H1 (cell line): ENCODE data around the gene TNFSF11. TPM values are rescaled to one million over a fixed set of nuclear protein-coding genes. Genes with fewer than 3 reads are reported as not detected.

Source experiments
- CTCF ChIA-PET: fragments of 300-600 bp; sonication (Branson Sonifier 250); formaldehyde crosslinking; loops from one replicate; lab custom pipeline; 2021; ENCODE audit not compliant: partially characterized antibody; lab: Charles Lee
- POLR2A ChIA-PET: fragments of 300-600 bp; sonication (Branson Sonifier 250); formaldehyde crosslinking; loops from one replicate; lab custom pipeline; 2021; ENCODE audit warnings: inconsistent platforms; ENCODE audit not compliant: partially characterized antibody; lab: Charles Lee
- DNase-seq, 2 experiments: peaks; one replicate each; pipeline versions ENCODE4 v3.0.0 to v3.0.0-alpha.2; 2010 to 2022; ENCODE audit warnings: low spot score in 2 of 2, low read depth in 1 of 2, mixed read lengths in 1 of 2
- FAIRE-seq: peaks from 2 replicates; lab custom pipeline; 2011; peaks lifted over from hg19 to GRCh38; lab: Jason Lieb, UNC
- H2AFZ ChIP-seq: 2 replicates; pipeline ENCODE4 v1.8.1; 2012; ENCODE audit warnings: low read length, inconsistent platforms
- H2AK5ac ChIP-seq: 2 replicates; pipeline ENCODE4 v1.6.1; 2013; ENCODE audit warnings: low read depth, low read length
- H2BK120ac ChIP-seq: replicated peaks from 2 replicates; pipeline ENCODE3; 2013; ENCODE audit warnings: low read depth, low read length, inconsistent platforms
- H2BK12ac ChIP-seq: 2 replicates; pipeline ENCODE4 v1.6.1; 2013; ENCODE audit warnings: low read depth, low read length
- H2BK15ac ChIP-seq: 2 replicates; pipeline ENCODE4 v1.6.1; 2013; ENCODE audit warnings: low read length
- H2BK20ac ChIP-seq: 2 replicates; pipeline ENCODE4 v1.6.1; 2013; ENCODE audit warnings: low read length
- H2BK5ac ChIP-seq: 2 replicates; pipeline ENCODE4 v1.6.1; 2013; ENCODE audit warnings: low read depth, low read length
- H3K14ac ChIP-seq: 2 replicates; pipeline ENCODE4 v1.6.1; 2013; ENCODE audit warnings: inconsistent platforms; ENCODE audit not compliant: insufficient read length
- H3K18ac ChIP-seq: 2 replicates; pipeline ENCODE4 v1.6.1; 2013; ENCODE audit warnings: low read length; ENCODE audit errors: extremely low read depth
- H3K23ac ChIP-seq: 2 replicates; pipeline ENCODE4 v1.6.1; 2013; ENCODE audit warnings: inconsistent platforms; ENCODE audit not compliant: insufficient read length
- H3K23me2 ChIP-seq: 2 replicates; pipeline ENCODE4 v1.6.1; 2013; ENCODE audit warnings: low read depth, low read length
- H3K27ac ChIP-seq: 2 replicates; pipeline ENCODE4 v1.6.1; 2011; ENCODE audit warnings: low read depth, low read length, inconsistent platforms
- H3K27me3 ChIP-seq, 4 experiments: replicated peaks in 1 of 4; 1 replicate in 1 of 4; 2 replicates in 3 of 4; pipeline versions ENCODE4 v1.6.1 to v1.8.1; 2011 to 2013; ENCODE audit warnings: low read length in 3 of 4, mild to moderate bottlenecking in 3 of 4, inconsistent platforms in 2 of 4, mixed read lengths in 2 of 4, moderate library complexity in 1 of 4; ENCODE audit not compliant: control insufficient read depth in 3 of 4, insufficient read depth in 3 of 4; ENCODE audit errors: extremely low read depth in 1 of 4
- H3K36me3 ChIP-seq, 4 experiments: 2 replicates each; pipeline versions ENCODE4 v1.6.1 to v1.8.1; 2011 to 2013; ENCODE audit warnings: mild to moderate bottlenecking in 4 of 4, low read length in 3 of 4, moderate library complexity in 2 of 4, control low read depth in 1 of 4, inconsistent platforms in 1 of 4; ENCODE audit not compliant: insufficient read depth in 4 of 4, control insufficient read depth in 2 of 4
- H3K4ac ChIP-seq: replicated peaks from 2 replicates; pipeline ENCODE3; 2013; ENCODE audit warnings: low read length, low read depth, mixed read lengths, inconsistent platforms; ENCODE audit not compliant: insufficient read length
- H3K4me1 ChIP-seq, 4 experiments: replicated peaks in 1 of 4; 1 replicate in 1 of 4; 2 replicates in 3 of 4; pipeline versions ENCODE4 v1.6.1 to v1.8.1; 2011 to 2013; ENCODE audit warnings: low read length in 3 of 4, inconsistent platforms in 2 of 4, mixed read lengths in 1 of 4; ENCODE audit not compliant: insufficient read depth in 4 of 4, control insufficient read depth in 3 of 4
- H3K4me2 ChIP-seq, 2 experiments: 2 replicates each; pipeline versions ENCODE4 v1.6.1 to v1.8.1; 2011 to 2013; ENCODE audit warnings: low read depth in 2 of 2, low read length in 2 of 2, control low read depth in 1 of 2, inconsistent platforms in 1 of 2, mild to moderate bottlenecking in 1 of 2; ENCODE audit not compliant: insufficient read depth in 1 of 2
- H3K4me3 ChIP-seq, 4 experiments: fragments of 200-600, 300-600 bp in 1 of 4; sonication (generic), shearing (Covaris generic), sonication (Bioruptor Twin) in 1 of 4; 2 replicates each; pipeline versions ENCODE4 v1.5.1 to v1.8.1; 2011 to 2016; ENCODE audit warnings: low read length in 4 of 4, low read depth in 3 of 4, control low read depth in 2 of 4, inconsistent platforms in 2 of 4, mild to moderate bottlenecking in 2 of 4, mixed read lengths in 1 of 4, moderate library complexity in 1 of 4; ENCODE audit not compliant: insufficient read depth in 2 of 4; ENCODE audit errors: extremely low read depth in 1 of 4
- H3K56ac ChIP-seq: replicated peaks from 2 replicates; pipeline ENCODE3; 2013; ENCODE audit warnings: low read depth, mild to moderate bottlenecking, mixed read lengths, low read length, inconsistent platforms; ENCODE audit not compliant: insufficient read length
- H3K79me1 ChIP-seq: 2 replicates; pipeline ENCODE4 v1.6.1; 2013; ENCODE audit warnings: low read depth, low read length, control low read depth
- H3K79me2 ChIP-seq, 2 experiments: 2 replicates each; pipeline versions ENCODE4 v1.6.1 to v1.8.1; 2012 to 2013; ENCODE audit warnings: low read length in 2 of 2, mild to moderate bottlenecking in 2 of 2, inconsistent platforms in 1 of 2; ENCODE audit not compliant: insufficient read depth in 2 of 2, control insufficient read depth in 1 of 2
- H3K9ac ChIP-seq, 4 experiments: replicated peaks in 1 of 4; 1 replicate in 1 of 4; 2 replicates in 3 of 4; pipeline versions ENCODE4 v1.6.1 to v1.8.1; 2011 to 2013; ENCODE audit warnings: low read depth in 3 of 4, low read length in 3 of 4, control low read depth in 2 of 4, mild to moderate bottlenecking in 2 of 4, moderate library complexity in 2 of 4, inconsistent platforms in 1 of 4; ENCODE audit errors: extremely low read depth in 1 of 4
- H3K9me3 ChIP-seq, 2 experiments: 2 replicates each; pipeline versions ENCODE4 v1.6.1 to v1.8.1; 2012 to 2013; ENCODE audit warnings: mild to moderate bottlenecking in 2 of 2, moderate library complexity in 2 of 2, control low read depth in 1 of 2, inconsistent platforms in 1 of 2, low read depth in 1 of 2, low read length in 1 of 2, mixed read lengths in 1 of 2; ENCODE audit not compliant: insufficient read depth in 2 of 2
- H4K20me1 ChIP-seq, 2 experiments: replicated peaks in 1 of 2; 2 replicates each; pipeline versions ENCODE3 to v1.8.1; 2011 to 2013; ENCODE audit warnings: inconsistent platforms in 2 of 2, low read length in 2 of 2, mild to moderate bottlenecking in 1 of 2; ENCODE audit not compliant: insufficient read depth in 2 of 2, control insufficient read depth in 1 of 2
- H4K5ac ChIP-seq: 2 replicates; pipeline ENCODE4 v1.6.1; 2013; ENCODE audit warnings: low read length, low read depth, mixed read lengths, inconsistent platforms; ENCODE audit not compliant: insufficient read length
- H4K8ac ChIP-seq: 2 replicates; pipeline ENCODE4 v1.8.0; 2013; ENCODE audit warnings: mild to moderate bottlenecking, moderate library complexity, low read length, inconsistent platforms; ENCODE audit not compliant: insufficient read depth; ENCODE audit errors: extremely low read depth
- H4K91ac ChIP-seq: replicated peaks from 2 replicates; pipeline ENCODE3; 2013; ENCODE audit warnings: low read length, mixed read lengths, inconsistent platforms; ENCODE audit not compliant: insufficient read length
- ATF2 ChIP-seq: IDR thresholded peaks from 2 replicates; pipeline ENCODE4 v1.6.1; 2012; ENCODE audit warnings: low read length, inconsistent platforms
- ATF3 ChIP-seq: IDR thresholded peaks from 2 replicates; pipeline ENCODE4 v1.6.1; 2011; ENCODE audit warnings: low read depth, mild to moderate bottlenecking, low read length; ENCODE audit not compliant: insufficient read depth
- CREB1 ChIP-seq: IDR thresholded peaks from 2 replicates; pipeline ENCODE4 v1.6.1; 2012; ENCODE audit warnings: inconsistent platforms
- JUN ChIP-seq: IDR thresholded peaks from 2 replicates; pipeline ENCODE4 v1.6.1; 2011; ENCODE audit warnings: low read depth, mild to moderate bottlenecking, improper control_type of control experiment, low read length
- NRF1 ChIP-seq: IDR thresholded peaks from 2 replicates; pipeline ENCODE4 v1.6.1; 2011; ENCODE audit warnings: mild to moderate bottlenecking, low read depth, low read length, improper control_type of control experiment
- RXRA ChIP-seq: IDR thresholded peaks from 2 replicates; pipeline ENCODE4 v1.6.1; 2011; ENCODE audit warnings: low read depth, mild to moderate bottlenecking, low read length, moderate library complexity; ENCODE audit not compliant: insufficient read depth
- SIN3A ChIP-seq, 2 experiments: IDR thresholded peaks in 1 of 2; conservative IDR thresholded peaks in 1 of 2; 2 replicates each; pipeline ENCODE4 v1.6.1; 2011 to 2012; ENCODE audit warnings: low read length in 2 of 2, improper control_type of control experiment in 1 of 2, low read depth in 1 of 2, mild to moderate bottlenecking in 1 of 2
- SP2 ChIP-seq: IDR thresholded peaks from 2 replicates; pipeline ENCODE4 v1.6.1; 2012; ENCODE audit warnings: mild to moderate bottlenecking, low read length, inconsistent platforms
- SRF ChIP-seq: IDR thresholded peaks from 2 replicates; pipeline ENCODE4 v1.6.1; 2011; ENCODE audit warnings: mild to moderate bottlenecking, low read depth, low read length, moderate library complexity
- TCF12 ChIP-seq: IDR thresholded peaks from 2 replicates; pipeline ENCODE4 v1.6.1; 2011; ENCODE audit warnings: low read depth, mild to moderate bottlenecking, low read length
- USF2 ChIP-seq: IDR thresholded peaks from 2 replicates; pipeline ENCODE4 v1.6.1; 2011; ENCODE audit warnings: low read length, improper control_type of control experiment
- WGBS, 2 experiments: shearing (Covaris generic) in 1 of 2; methylation state at CpG; one replicate each; pipeline versions ENCODE4 v1.1.6 to v1.1.7; 2013 to 2015; ENCODE audit warnings: low lambda C conversion rate in 2 of 2, mixed read lengths in 2 of 2, inconsistent platforms in 1 of 2, low coverage in 1 of 2, missing lambda C conversion rate in 1 of 2; ENCODE audit not compliant: insufficient replicate concordance in 2 of 2, insufficient coverage in 1 of 2, insufficient read length in 1 of 2; ENCODE audit errors: extremely low coverage in 1 of 2, missing lambda C conversion rate in 1 of 2; 5-methylcytosine and 5-hydroxymethylcytosine counted together
- polyA plus RNA-seq, 7 experiments: library from polyadenylated mRNA; depleted of rRNA in 3 of 7; stranded (reverse) in 5 of 7; unstranded in 2 of 7; fragments of >200 nt in 5 of 7; fragments of 200-250 nt in 2 of 7; gene quantifications; 1 replicate in 5 of 7; 2 replicates in 1 of 7; 4 replicates in 1 of 7; pipeline versions ENCODE4 v1.2.1 to v1.2.3, GENCODE V29; 2011 to 2013; ENCODE audit warnings: missing spikeins in 2 of 7, mixed read lengths in 2 of 7
- total RNA-seq: library from RNA; stranded (reverse); fragmentation: NEBNext Ultra II Directional; extraction: Animal tissue kit (Norgen Biotek cat#: 25700); gene quantifications from 2 replicates; pipeline ENCODE4 v1.2.1, GENCODE V29; 2021

Gene TNFSF11
- total and polyA plus RNA-seq, 2 of the 8 experiments (the other 6 are each of a cell fraction or from before 2014, with no cell fraction given), result 9.3 to 12.0 TPM

GRCh38 chr13:42656958-42657357, 83.0 kb downstream of the TNFSF11 start:
- Histone ChIP-seq H3K4ac (no peak overlapping the region), H3K14ac (no peak overlapping the region), H2BK120ac (no peak overlapping the region), H3K27ac (no peak overlapping the region), H3K36me3 (no peaks in the 10 kb centered on the region), H3K23me2 (no peaks in the 10 kb centered on the region), H3K4me3 (no peak overlapping the region), H3K27me3 (peaks cover 0 to 1% (median 0%) of the 10 kb centered on the region in 4 experiments; a peak in 1 of 7 replicates), H3K4me1 (peaks cover 0 to 10% (median 5%) of the 10 kb centered on the region in 4 experiments; a peak in 3 of 7 replicates), H3K18ac (no peak overlapping the region), H2AFZ (no peak overlapping the region), H2AK5ac (no peak overlapping the region), H3K9ac (no peak overlapping the region), H2BK5ac (no peak overlapping the region), H3K23ac (no peak overlapping the region), H2BK15ac (no peak overlapping the region), H3K79me2 (no peaks in the 10 kb centered on the region), H4K91ac (no peak overlapping the region), H2BK12ac (no peak overlapping the region), H4K20me1 (no peaks in the 10 kb centered on the region), H3K9me3 (no peaks in the 10 kb centered on the region), H3K79me1 (no peaks in the 10 kb centered on the region), H4K8ac (no peak overlapping the region), H3K56ac (no peak overlapping the region), H2BK20ac (no peak overlapping the region), H4K5ac (no peak overlapping the region), H3K4me2 (no peak overlapping the region)
- ChIA-PET POLR2A (no interaction called here), CTCF (no interaction called here)
- DNase-seq, result no peak
- no peak for FAIRE-seq
- WGBS, 2 experiments, result 86% methylated on average over 5 of the region's 5 CpGs; no CpG with 5 or more reads in 1 of the 2 experiments
- TF ChIP-seq SRF, result no peak
- no peak for TF ChIP-seq SIN3A (conservative IDR thresholded peaks at IDR 0.05 in 1 of 2, IDR thresholded peaks at IDR 0.05 in 1 of 2; ENCODE audit: low read depth in 1 of 2, low read length in 2 of 2)
- no peak for TF ChIP-seq ATF2
- no peak for TF ChIP-seq RXRA
- no peak for TF ChIP-seq SP2
- no peak for TF ChIP-seq CREB1
- TF ChIP-seq NRF1, result no peak
- no peak for TF ChIP-seq JUN
- no peak for TF ChIP-seq USF2
- TF ChIP-seq TCF12, result no peak
- TF ChIP-seq ATF3, result no peak
